ENCODE data around the gene SORCS3.

DNA sequence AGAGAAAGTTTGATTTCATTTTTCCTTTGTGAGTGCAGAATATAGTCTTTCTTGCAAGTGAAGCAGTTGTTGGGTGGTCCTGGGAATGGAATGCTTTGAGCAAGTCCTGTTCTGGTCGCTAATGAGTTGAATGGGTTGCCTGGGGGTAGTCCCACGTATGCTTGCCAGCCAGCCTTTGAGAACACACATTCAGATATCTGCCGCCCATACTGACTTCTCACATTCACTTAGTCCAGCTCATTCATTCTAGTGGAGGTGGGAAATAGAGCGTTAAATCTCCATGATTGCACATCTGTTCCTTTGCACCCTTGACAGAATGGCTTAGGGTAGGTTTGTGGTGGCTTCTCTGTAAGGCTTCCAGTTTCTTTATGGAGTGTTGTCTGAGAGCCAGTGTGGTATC, 256.6 kb downstream of the SORCS3 start:
- no peak for TF ChIP-seq POLR2A (IDR thresholded peaks at IDR 0.05)
- TF ChIP-seq, protein P1, sequence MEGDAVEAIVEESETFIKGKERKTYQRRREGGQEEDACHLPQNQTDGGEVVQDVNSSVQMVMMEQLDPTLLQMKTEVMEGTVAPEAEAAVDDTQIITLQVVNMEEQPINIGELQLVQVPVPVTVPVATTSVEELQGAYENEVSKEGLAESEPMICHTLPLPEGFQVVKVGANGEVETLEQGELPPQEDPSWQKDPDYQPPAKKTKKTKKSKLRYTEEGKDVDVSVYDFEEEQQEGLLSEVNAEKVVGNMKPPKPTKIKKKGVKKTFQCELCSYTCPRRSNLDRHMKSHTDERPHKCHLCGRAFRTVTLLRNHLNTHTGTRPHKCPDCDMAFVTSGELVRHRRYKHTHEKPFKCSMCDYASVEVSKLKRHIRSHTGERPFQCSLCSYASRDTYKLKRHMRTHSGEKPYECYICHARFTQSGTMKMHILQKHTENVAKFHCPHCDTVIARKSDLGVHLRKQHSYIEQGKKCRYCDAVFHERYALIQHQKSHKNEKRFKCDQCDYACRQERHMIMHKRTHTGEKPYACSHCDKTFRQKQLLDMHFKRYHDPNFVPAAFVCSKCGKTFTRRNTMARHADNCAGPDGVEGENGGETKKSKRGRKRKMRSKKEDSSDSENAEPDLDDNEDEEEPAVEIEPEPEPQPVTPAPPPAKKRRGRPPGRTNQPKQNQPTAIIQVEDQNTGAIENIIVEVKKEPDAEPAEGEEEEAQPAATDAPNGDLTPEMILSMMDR (IDR thresholded peaks at IDR 0.05): no peak

Data from esophagus squamous epithelium (tissue), 4 donors.